SK-N-SH treated with all-trans-retinoic acid at 6 μM for 48 hours (cell line): ENCODE results near the gene SKA1.

Experiments
- ATAC-seq: fragments of 200-7000 bp; cut with Tn5 transposase; 3 replicates; pipeline ENCODE4 v1.9.1; 2020; ENCODE audit warnings: mild to moderate bottlenecking, moderate library complexity
- BACH2 ChIP-seq: fragments of 250-450 bp; sonication (Bioruptor Pico); IDR thresholded peaks from 2 replicates; pipeline ENCODE4 v1.9.0; 2021; ENCODE audit warnings: mild to moderate bottlenecking, borderline replicate concordance
- ESRRG ChIP-seq: fragments of 250-450 bp; sonication (Bioruptor Pico); IDR thresholded peaks from 2 replicates; pipeline ENCODE4 v1.6.1; 2021; ENCODE audit warnings: mild to moderate bottlenecking
- GLIS3 ChIP-seq: fragments of 250-450 bp; sonication (Bioruptor Pico); IDR thresholded peaks from 2 replicates; pipeline ENCODE4 v1.5.0; 2020; ENCODE audit warnings: mild to moderate bottlenecking, moderate library complexity
- ISL1 ChIP-seq: fragments of 250-450 bp; sonication (Bioruptor Pico); IDR thresholded peaks from 2 replicates; pipeline ENCODE4 v2.1.2; 2022; ENCODE audit warnings: mild to moderate bottlenecking, moderate library complexity
- PPARA ChIP-seq: fragments of 250-450 bp; sonication (Bioruptor Pico); IDR thresholded peaks from 2 replicates; pipeline ENCODE4 v1.5.0; 2020; ENCODE audit warnings: mild to moderate bottlenecking, borderline replicate concordance
- RARB ChIP-seq: fragments of 250-450 bp; sonication (Bioruptor Pico); IDR thresholded peaks from 2 replicates; pipeline ENCODE4 v1.8.0; 2021; ENCODE audit warnings: mild to moderate bottlenecking, moderate library complexity
- SNAI2 ChIP-seq: fragments of 250-450 bp; sonication (Bioruptor Pico); IDR thresholded peaks from 2 replicates; pipeline ENCODE4 v1.5.0; 2020; ENCODE audit warnings: mild to moderate bottlenecking, moderate library complexity
- TCF4 ChIP-seq: fragments of 250-450 bp; sonication (Bioruptor Pico); IDR thresholded peaks from 2 replicates; pipeline ENCODE4 v1.8.0; 2021; ENCODE audit warnings: mild to moderate bottlenecking, moderate library complexity, borderline replicate concordance
- TOX ChIP-seq: fragments of 250-450 bp; sonication (Bioruptor Pico); IDR thresholded peaks from 2 replicates; pipeline ENCODE4 v1.8.0; 2021; ENCODE audit warnings: mild to moderate bottlenecking, moderate library complexity, borderline replicate concordance
- ZC3H10 ChIP-seq: fragments of 250-450 bp; sonication (Bioruptor Pico); IDR thresholded peaks from 2 replicates; pipeline ENCODE4 v1.5.1; 2021; ENCODE audit warnings: mild to moderate bottlenecking, moderate library complexity
- ZFP3 ChIP-seq: fragments of 250-450 bp; sonication (Bioruptor Pico); IDR thresholded peaks from 2 replicates; pipeline ENCODE4 v1.5.0; 2020; ENCODE audit warnings: mild to moderate bottlenecking, moderate library complexity
- ZNF565 ChIP-seq: fragments of 450-650 bp; formaldehyde crosslinking; conservative IDR thresholded peaks from 2 replicates; pipeline ENCODE4 v1.5.0; 2020; ENCODE audit warnings: low read depth, mild to moderate bottlenecking, moderate library complexity
- ZNF70 ChIP-seq: fragments of 450-650 bp; formaldehyde crosslinking; IDR thresholded peaks from 2 replicates; pipeline ENCODE4 v1.5.0; 2020; ENCODE audit warnings: mild to moderate bottlenecking, moderate library complexity
- ZNF8 ChIP-seq: fragments of 450-650 bp; formaldehyde crosslinking; IDR thresholded peaks from 2 replicates; pipeline ENCODE4 v1.5.0; 2020; ENCODE audit warnings: mild to moderate bottlenecking, moderate library complexity
- TF ChIP-seq, protein P1 (sequence below): fragments of 250-450 bp; sonication (Bioruptor Pico); IDR thresholded peaks from 2 replicates; pipeline ENCODE4 v1.5.0; 2020; ENCODE audit warnings: mild to moderate bottlenecking, moderate library complexity
- TF ChIP-seq, protein P2 (sequence below): fragments of 250-450 bp; sonication (Bioruptor Pico); IDR thresholded peaks from 2 replicates; pipeline ENCODE4 v1.8.0; 2021; ENCODE audit warnings: low read depth, mild to moderate bottlenecking, moderate library complexity, borderline replicate concordance
- TF ChIP-seq, protein P3 (sequence below): fragments of 250-450 bp; sonication (Bioruptor Pico); IDR thresholded peaks from 2 replicates; pipeline ENCODE4 v1.5.1; 2020; ENCODE audit warnings: low read depth, mild to moderate bottlenecking, moderate library complexity
- TF ChIP-seq, protein P4 (sequence below): fragments of 250-450 bp; sonication (Bioruptor Pico); IDR thresholded peaks from 2 replicates; pipeline ENCODE4 v1.8.0; 2020; ENCODE audit warnings: mild to moderate bottlenecking, moderate library complexity, borderline replicate concordance
- TF ChIP-seq, protein P5 (sequence below): fragments of 250-450 bp; sonication (Bioruptor Pico); IDR thresholded peaks from 2 replicates; pipeline ENCODE4 v1.5.1; 2021; ENCODE audit warnings: mild to moderate bottlenecking, moderate library complexity

Gene SKA1

DNA sequence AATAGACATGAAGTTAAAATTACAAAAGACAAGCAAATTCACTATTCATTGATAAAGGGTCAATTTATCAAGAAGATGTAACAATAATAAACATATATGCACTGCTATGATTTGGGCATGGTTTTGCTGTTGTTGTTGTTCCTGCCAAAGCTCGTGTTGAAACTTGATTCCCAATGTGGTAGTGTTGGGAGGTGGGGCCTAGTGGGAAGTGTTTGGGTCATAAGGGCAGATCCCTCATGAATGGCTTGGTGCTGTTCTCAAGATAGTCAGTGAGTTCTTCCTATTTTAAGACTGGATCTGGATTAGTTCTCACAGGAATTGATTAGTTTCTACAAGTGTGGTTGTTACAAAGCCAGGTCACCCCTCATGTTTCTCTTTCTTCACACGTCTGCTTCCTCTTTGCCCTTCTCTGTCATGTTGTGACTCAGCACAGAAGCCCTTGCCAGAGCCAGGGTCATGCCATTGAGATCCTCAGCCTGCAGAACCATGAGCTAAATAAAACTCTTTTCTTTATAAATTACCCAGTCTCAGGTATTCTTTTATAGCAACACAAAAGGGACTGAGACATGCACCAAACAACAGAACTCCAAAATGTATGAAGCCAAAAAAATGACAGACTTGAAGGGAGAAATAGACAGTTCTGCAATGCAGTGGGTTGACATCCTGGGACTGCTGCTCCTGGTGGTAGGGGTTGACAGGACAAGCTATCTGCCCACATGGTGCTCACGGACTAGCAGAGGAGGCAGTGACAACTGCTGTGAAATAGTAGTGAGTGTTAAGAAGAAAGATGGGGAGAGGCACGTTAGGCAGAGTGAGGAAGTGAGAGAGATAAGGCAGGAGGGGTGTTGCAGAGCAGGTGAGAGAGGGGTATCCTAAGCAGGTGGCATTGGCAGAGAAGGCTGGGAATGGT, 18.6 kb upstream of the SKA1 start:
- TF ChIP-seq ZNF565 (CRISPR knock-in tag) = no peak
- TF ChIP-seq PPARA (CRISPR knock-in tag) = no peak
- no peak for TF ChIP-seq SNAI2 (CRISPR knock-in tag)
- TF ChIP-seq, protein P1, sequence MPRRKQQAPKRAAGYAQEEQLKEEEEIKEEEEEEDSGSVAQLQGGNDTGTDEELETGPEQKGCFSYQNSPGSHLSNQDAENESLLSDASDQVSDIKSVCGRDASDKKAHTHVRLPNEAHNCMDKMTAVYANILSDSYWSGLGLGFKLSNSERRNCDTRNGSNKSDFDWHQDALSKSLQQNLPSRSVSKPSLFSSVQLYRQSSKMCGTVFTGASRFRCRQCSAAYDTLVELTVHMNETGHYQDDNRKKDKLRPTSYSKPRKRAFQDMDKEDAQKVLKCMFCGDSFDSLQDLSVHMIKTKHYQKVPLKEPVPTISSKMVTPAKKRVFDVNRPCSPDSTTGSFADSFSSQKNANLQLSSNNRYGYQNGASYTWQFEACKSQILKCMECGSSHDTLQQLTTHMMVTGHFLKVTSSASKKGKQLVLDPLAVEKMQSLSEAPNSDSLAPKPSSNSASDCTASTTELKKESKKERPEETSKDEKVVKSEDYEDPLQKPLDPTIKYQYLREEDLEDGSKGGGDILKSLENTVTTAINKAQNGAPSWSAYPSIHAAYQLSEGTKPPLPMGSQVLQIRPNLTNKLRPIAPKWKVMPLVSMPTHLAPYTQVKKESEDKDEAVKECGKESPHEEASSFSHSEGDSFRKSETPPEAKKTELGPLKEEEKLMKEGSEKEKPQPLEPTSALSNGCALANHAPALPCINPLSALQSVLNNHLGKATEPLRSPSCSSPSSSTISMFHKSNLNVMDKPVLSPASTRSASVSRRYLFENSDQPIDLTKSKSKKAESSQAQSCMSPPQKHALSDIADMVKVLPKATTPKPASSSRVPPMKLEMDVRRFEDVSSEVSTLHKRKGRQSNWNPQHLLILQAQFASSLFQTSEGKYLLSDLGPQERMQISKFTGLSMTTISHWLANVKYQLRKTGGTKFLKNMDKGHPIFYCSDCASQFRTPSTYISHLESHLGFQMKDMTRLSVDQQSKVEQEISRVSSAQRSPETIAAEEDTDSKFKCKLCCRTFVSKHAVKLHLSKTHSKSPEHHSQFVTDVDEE (CRISPR knock-in tag) = no peak
- no peak for TF ChIP-seq ESRRG (CRISPR knock-in tag)
- TF ChIP-seq ISL1 = no peak
- TF ChIP-seq RARB (CRISPR knock-in tag) = no peak
- TF ChIP-seq, protein P2, sequence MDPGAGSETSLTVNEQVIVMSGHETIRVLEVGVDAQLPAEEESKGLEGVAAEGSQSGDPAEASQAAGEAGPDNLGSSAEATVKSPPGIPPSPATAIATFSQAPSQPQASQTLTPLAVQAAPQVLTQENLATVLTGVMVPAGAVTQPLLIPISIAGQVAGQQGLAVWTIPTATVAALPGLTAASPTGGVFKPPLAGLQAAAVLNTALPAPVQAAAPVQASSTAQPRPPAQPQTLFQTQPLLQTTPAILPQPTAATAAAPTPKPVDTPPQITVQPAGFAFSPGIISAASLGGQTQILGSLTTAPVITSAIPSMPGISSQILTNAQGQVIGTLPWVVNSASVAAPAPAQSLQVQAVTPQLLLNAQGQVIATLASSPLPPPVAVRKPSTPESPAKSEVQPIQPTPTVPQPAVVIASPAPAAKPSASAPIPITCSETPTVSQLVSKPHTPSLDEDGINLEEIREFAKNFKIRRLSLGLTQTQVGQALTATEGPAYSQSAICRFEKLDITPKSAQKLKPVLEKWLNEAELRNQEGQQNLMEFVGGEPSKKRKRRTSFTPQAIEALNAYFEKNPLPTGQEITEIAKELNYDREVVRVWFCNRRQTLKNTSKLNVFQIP (CRISPR knock-in tag) = no peak
- TF ChIP-seq BACH2 = no peak
- no peak for TF ChIP-seq ZNF8 (CRISPR knock-in tag)
- TF ChIP-seq, protein P3, sequence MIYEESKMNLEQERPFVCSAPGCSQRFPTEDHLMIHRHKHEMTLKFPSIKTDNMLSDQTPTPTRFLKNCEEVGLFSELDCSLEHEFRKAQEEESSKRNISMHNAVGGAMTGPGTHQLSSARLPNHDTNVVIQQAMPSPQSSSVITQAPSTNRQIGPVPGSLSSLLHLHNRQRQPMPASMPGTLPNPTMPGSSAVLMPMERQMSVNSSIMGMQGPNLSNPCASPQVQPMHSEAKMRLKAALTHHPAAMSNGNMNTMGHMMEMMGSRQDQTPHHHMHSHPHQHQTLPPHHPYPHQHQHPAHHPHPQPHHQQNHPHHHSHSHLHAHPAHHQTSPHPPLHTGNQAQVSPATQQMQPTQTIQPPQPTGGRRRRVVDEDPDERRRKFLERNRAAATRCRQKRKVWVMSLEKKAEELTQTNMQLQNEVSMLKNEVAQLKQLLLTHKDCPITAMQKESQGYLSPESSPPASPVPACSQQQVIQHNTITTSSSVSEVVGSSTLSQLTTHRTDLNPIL (CRISPR knock-in tag) = no peak
- TF ChIP-seq ZFP3 = no peak
- TF ChIP-seq TOX (CRISPR knock-in tag) = no peak
- TF ChIP-seq ZNF70 = no peak
- no peak for TF ChIP-seq TCF4 (CRISPR knock-in tag)
- TF ChIP-seq, protein P4, sequence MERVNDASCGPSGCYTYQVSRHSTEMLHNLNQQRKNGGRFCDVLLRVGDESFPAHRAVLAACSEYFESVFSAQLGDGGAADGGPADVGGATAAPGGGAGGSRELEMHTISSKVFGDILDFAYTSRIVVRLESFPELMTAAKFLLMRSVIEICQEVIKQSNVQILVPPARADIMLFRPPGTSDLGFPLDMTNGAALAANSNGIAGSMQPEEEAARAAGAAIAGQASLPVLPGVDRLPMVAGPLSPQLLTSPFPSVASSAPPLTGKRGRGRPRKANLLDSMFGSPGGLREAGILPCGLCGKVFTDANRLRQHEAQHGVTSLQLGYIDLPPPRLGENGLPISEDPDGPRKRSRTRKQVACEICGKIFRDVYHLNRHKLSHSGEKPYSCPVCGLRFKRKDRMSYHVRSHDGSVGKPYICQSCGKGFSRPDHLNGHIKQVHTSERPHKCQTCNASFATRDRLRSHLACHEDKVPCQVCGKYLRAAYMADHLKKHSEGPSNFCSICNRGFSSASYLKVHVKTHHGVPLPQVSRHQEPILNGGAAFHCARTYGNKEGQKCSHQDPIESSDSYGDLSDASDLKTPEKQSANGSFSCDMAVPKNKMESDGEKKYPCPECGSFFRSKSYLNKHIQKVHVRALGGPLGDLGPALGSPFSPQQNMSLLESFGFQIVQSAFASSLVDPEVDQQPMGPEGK (CRISPR knock-in tag) = no peak
- TF ChIP-seq, protein P5, sequence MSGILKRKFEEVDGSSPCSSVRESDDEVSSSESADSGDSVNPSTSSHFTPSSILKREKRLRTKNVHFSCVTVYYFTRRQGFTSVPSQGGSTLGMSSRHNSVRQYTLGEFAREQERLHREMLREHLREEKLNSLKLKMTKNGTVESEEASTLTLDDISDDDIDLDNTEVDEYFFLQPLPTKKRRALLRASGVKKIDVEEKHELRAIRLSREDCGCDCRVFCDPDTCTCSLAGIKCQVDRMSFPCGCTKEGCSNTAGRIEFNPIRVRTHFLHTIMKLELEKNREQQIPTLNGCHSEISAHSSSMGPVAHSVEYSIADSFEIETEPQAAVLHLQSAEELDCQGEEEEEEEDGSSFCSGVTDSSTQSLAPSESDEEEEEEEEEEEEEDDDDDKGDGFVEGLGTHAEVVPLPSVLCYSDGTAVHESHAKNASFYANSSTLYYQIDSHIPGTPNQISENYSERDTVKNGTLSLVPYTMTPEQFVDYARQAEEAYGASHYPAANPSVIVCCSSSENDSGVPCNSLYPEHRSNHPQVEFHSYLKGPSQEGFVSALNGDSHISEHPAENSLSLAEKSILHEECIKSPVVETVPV (CRISPR knock-in tag) = no peak
- ATAC-seq = peak; percentile 62

DNA sequence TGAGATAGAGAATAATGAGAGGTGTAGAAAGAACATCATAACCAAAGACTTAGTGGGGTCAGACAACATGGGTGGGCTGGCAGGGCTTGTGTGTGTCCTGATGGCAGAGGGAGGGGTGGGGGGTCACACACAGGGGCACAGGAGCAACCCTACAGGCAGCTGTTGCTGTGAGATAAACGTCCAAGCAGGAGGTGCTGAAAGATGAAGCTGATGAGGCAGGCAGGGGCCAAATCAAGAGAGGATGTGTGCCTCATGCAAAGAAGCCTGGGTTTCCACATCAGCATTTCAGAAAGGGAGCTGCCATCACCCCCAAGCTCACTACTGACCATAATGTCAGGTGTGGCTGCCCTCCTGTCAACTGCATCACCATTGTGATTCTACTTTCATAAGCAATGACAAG, 16.0 kb upstream of the SKA1 start:
- TF ChIP-seq ESRRG (CRISPR knock-in tag) (no peak), PPARA (CRISPR knock-in tag) (no peak), ZFP3 (no peak), GLIS3 (CRISPR knock-in tag) (no peak), ZC3H10 (CRISPR knock-in tag) (no peak), RARB (CRISPR knock-in tag) (no peak)
- TF ChIP-seq, protein P3 (CRISPR knock-in tag) = no peak
- TF ChIP-seq, protein P2 (CRISPR knock-in tag) = no peak
- TF ChIP-seq, protein P1 (CRISPR knock-in tag) = no peak
- no peak for ATAC-seq
